ENCODE data around the gene MESP2.
A peak's percentile ranks its signal among the peaks of the same experiment; 100 is the strongest.

MESP2 gene

GRCh38 chr15:89802986-89803824 lies 27.1 kb downstream of the MESP2 start:
- no peak for DNase-seq

GRCh38 chr15:89803941-89804800 lies 28.0 kb downstream of the MESP2 start:
- no peak for DNase-seq

- DNase-seq: peak; percentile 15
Measured at GRCh38 chr15:89805241-89806209, 29.4 kb downstream of the MESP2 start.

- no peak for DNase-seq
Measured at GRCh38 chr15:89806210-89806558, 30.1 kb downstream of the MESP2 start.

- DNase-seq: peak; percentile 12
Measured at GRCh38 chr15:89806559-89807550, 30.7 kb downstream of the MESP2 start.

- DNase-seq: no peak
Measured at GRCh38 chr15:89807689-89808088, 31.6 kb downstream of the MESP2 start.

GRCh38 chr15:89808160-89808870 lies 32.2 kb downstream of the MESP2 start:
- no peak for DNase-seq

GRCh38 chr15:89809093-89809786 lies 33.1 kb downstream of the MESP2 start:
- peak; percentile 26 for DNase-seq

GRCh38 chr15:89809787-89810148 lies 33.6 kb downstream of the MESP2 start:
- no peak for DNase-seq

- no peak for DNase-seq
Measured at GRCh38 chr15:89810837-89811236, 34.7 kb downstream of the MESP2 start.

- DNase-seq: peak; percentile 17
Measured at GRCh38 chr15:89812011-89812846, 36.1 kb downstream of the MESP2 start.

- no peak for DNase-seq
Measured at GRCh38 chr15:89812847-89813320, 36.8 kb downstream of the MESP2 start.

GRCh38 chr15:89813381-89814111 lies 37.4 kb downstream of the MESP2 start:
- peak; percentile 21 for DNase-seq

GRCh38 chr15:89814112-89814742 lies 38.1 kb downstream of the MESP2 start:
- peak; percentile 16 for DNase-seq

- no peak for DNase-seq
Measured at GRCh38 chr15:89815769-89816168, 39.6 kb downstream of the MESP2 start.

GRCh38 chr15:89817701-89818280 lies 41.7 kb downstream of the MESP2 start:
- no peak for DNase-seq

GRCh38 chr15:89818287-89818686 lies 42.2 kb downstream of the MESP2 start:
- no peak for DNase-seq

All from right hindlimb (tissue), 1 donor.